Tibial nerve (tissue), 4 donors: ENCODE measurements around the gene MPDU1.

ENCODE experiments used
- CTCF ChIP-seq, 5 experiments: fragments of 200-600 bp in 3 of 5; fragments of 450-650 bp in 2 of 5; sonication (generic) in 3 of 5; IDR thresholded peaks; one replicate each; pipeline ENCODE4 v1.5.1; 2016 to 2019; ENCODE audit warnings: antibody characterized with exemption in 5 of 5, mild to moderate bottlenecking in 3 of 5, moderate library complexity in 2 of 5
- EP300 ChIP-seq, 2 donors: sonication (generic); formaldehyde crosslinking; IDR thresholded peaks; one replicate each; pipeline ENCODE4 v1.6.1; 2017; ENCODE audit warnings: antibody characterized with exemption in 2 of 2, mild to moderate bottlenecking in 1 of 2

GRCh38 chr17:7562208-7562605, 21.4 kb upstream of the MPDU1 start:
- no peak for TF ChIP-seq CTCF (IDR thresholded peaks at IDR 0.05)
- TF ChIP-seq EP300 (IDR thresholded peaks at IDR 0.05) = no peak
